Glutamatergic neuron (in vitro differentiated cells): Measurements from ENCODE around the gene PRDM16. TPM values are rescaled to one million over a fixed set of nuclear protein-coding genes. Genes with fewer than 3 reads are reported as not detected.

Experiments used
- DNase-seq: peaks from one replicate; pipeline ENCODE4 v3.0.0; 2022
- H3K27ac Mint-ChIP-seq: one replicate; pipeline ENCODE4 v1.8.0; 2020; ENCODE audit warnings: mild to moderate bottlenecking, mixed read lengths, inconsistent platforms; ENCODE audit not compliant: unreplicated experiment
- H3K27me3 Mint-ChIP-seq: one replicate; pipeline ENCODE4 v1.8.0; 2020; ENCODE audit warnings: mild to moderate bottlenecking, moderate library complexity, mixed read lengths, inconsistent platforms; ENCODE audit not compliant: unreplicated experiment
- H3K36me3 Mint-ChIP-seq: one replicate; pipeline ENCODE4 v1.8.0; 2020; ENCODE audit warnings: mild to moderate bottlenecking, mixed read lengths, inconsistent platforms; ENCODE audit not compliant: unreplicated experiment
- H3K4me1 Mint-ChIP-seq: one replicate; pipeline ENCODE4 v1.8.0; 2020; ENCODE audit warnings: mild to moderate bottlenecking, low read depth, mixed read lengths, inconsistent platforms; ENCODE audit not compliant: unreplicated experiment
- H3K4me3 Mint-ChIP-seq: one replicate; pipeline ENCODE4 v1.8.0; 2020; ENCODE audit warnings: mild to moderate bottlenecking, mixed read lengths, inconsistent platforms; ENCODE audit not compliant: unreplicated experiment
- H3K9me3 Mint-ChIP-seq: one replicate; pipeline ENCODE4 v1.8.0; 2020; ENCODE audit warnings: mild to moderate bottlenecking, moderate library complexity, mixed read lengths, inconsistent platforms; ENCODE audit not compliant: unreplicated experiment
- CTCF ChIP-seq: fragments of 200-600 bp; sonication (generic); IDR thresholded peaks from one replicate; pipeline ENCODE4 v1.5.0; 2021; ENCODE audit not compliant: partially characterized antibody, unreplicated experiment
- total RNA-seq: library from RNA; stranded (reverse); fragmentation: NEBNext Ultra II Directional; extraction: Animal tissue kit (Norgen Biotek cat#: 25700); gene quantifications from one replicate; pipeline ENCODE4 v1.2.1, GENCODE V29; 2021; ENCODE audit not compliant: unreplicated experiment

The PRDM16 gene
- total RNA-seq, 1 donor from 2014 or later: 0.07 TPM

- no peak overlapping the region for H3K4me3 Mint-ChIP-seq
- no peak for TF ChIP-seq CTCF
- H3K9me3 Mint-ChIP-seq: peaks cover 4% of the 10 kb centered on the region
- no peaks in the 10 kb centered on the region for H3K4me1 Mint-ChIP-seq
- DNase-seq: no peak
- H3K27ac Mint-ChIP-seq: no peak overlapping the region
- H3K36me3 Mint-ChIP-seq: peaks cover 5% of the 10 kb centered on the region
- peaks cover 11% of the 10 kb centered on the region for H3K27me3 Mint-ChIP-seq
Observed at GRCh38 chr1:3053366-3053980, 15.5 kb upstream of the PRDM16 start.

- no peak for TF ChIP-seq CTCF
- peaks cover 14% of the 10 kb centered on the region for H3K27me3 Mint-ChIP-seq
- DNase-seq: no peak
- H3K27ac Mint-ChIP-seq: no peak overlapping the region
- no peaks in the 10 kb centered on the region for H3K4me1 Mint-ChIP-seq
- H3K4me3 Mint-ChIP-seq: no peak overlapping the region
- peaks cover 5% of the 10 kb centered on the region for H3K9me3 Mint-ChIP-seq
- H3K36me3 Mint-ChIP-seq: peaks cover 7% of the 10 kb centered on the region
Observed at GRCh38 chr1:3053986-3054385, 15.0 kb upstream of the PRDM16 start.

- H3K27ac Mint-ChIP-seq: no peak overlapping the region
- no peaks in the 10 kb centered on the region for H3K4me1 Mint-ChIP-seq
- peaks cover 9% of the 10 kb centered on the region for H3K36me3 Mint-ChIP-seq
- peaks cover 14% of the 10 kb centered on the region for H3K27me3 Mint-ChIP-seq
- DNase-seq: no peak
- no peak overlapping the region for H3K4me3 Mint-ChIP-seq
- peaks cover 7% of the 10 kb centered on the region for H3K9me3 Mint-ChIP-seq
- no peak for TF ChIP-seq CTCF
Observed at GRCh38 chr1:3054474-3054873, 14.5 kb upstream of the PRDM16 start.

- Mint-ChIP-seq H3K9me3 (peaks cover 7% of the 10 kb centered on the region), H3K36me3 (peaks cover 9% of the 10 kb centered on the region), H3K27me3 (peaks cover 14% of the 10 kb centered on the region), H3K4me1 (no peaks in the 10 kb centered on the region), H3K27ac (no peak overlapping the region), H3K4me3 (no peak overlapping the region)
- no peak for DNase-seq
- no peak for TF ChIP-seq CTCF
Observed at GRCh38 chr1:3055051-3055450, 14.0 kb upstream of the PRDM16 start.

GRCh38 chr1:3056641-3057040 lies 12.4 kb upstream of the PRDM16 start:
- TF ChIP-seq CTCF: no peak
- H3K27ac Mint-ChIP-seq: no peak overlapping the region
- H3K27me3 Mint-ChIP-seq: peaks cover 17% of the 10 kb centered on the region
- no peak for DNase-seq
- peaks cover 9% of the 10 kb centered on the region for H3K36me3 Mint-ChIP-seq
- H3K9me3 Mint-ChIP-seq: peaks cover 7% of the 10 kb centered on the region
- no peak overlapping the region for H3K4me3 Mint-ChIP-seq
- H3K4me1 Mint-ChIP-seq: no peaks in the 10 kb centered on the region
